ENCODE results near the gene THADA.

Gene THADA

DNA sequence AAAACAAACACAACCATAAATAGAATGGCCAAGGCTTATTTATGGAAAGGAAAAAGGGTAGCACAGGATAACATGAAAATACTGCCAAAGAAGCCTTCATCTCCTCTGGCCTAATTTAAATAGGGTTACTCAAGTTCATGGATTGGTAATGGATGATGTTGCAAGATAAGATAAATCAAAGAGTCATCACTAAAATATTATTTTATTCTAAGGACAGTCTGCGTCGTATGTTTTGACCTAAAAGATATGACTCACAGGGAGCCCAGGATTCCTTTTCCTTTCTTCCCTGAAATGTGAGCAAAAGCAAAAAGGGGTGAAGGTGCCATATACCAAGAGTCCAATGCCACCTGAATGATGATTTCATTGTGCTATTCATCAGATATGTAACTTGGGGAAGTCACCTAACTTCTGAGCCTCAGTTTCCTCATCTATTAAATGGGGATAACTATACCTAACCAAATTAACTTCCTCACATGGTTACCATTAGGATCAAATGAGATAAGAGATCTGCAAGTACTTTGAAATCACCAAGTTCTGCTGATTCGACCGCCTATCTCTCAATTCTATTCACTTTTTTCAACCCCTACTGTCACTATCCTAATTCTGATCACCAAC lies 137.7 kb downstream of the THADA start (continued):
- TF ChIP-seq, protein P1, sequence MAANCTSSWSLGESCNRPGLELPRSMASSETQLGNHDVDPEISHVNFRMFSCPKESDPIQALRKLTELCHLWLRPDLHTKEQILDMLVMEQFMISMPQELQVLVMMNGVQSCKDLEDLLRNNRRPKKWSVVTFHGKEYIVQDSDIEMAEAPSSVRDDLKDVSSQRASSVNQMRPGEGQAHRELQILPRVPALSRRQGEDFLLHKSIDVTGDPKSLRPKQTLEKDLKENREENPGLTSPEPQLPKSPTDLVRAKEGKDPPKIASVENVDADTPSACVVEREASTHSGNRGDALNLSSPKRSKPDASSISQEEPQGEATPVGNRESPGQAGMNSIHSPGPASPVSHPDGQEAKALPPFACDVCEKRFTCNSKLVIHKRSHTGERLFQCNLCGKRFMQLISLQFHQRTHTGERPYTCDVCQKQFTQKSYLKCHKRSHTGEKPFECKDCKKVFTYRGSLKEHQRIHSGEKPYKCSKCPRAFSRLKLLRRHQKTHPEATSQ (tag by site-specific recombination; IDR thresholded peaks at IDR 0.05), result no peak
- TF ChIP-seq ZFP41 (tag by site-specific recombination; IDR thresholded peaks at IDR 0.05; ENCODE audit: borderline replicate concordance) (no peak), KLF10 (tag by site-specific recombination; IDR thresholded peaks at IDR 0.05) (no peak), ZNF707 (tag by site-specific recombination; IDR thresholded peaks at IDR 0.05) (no peak), ZNF513 (tag by site-specific recombination; IDR thresholded peaks at IDR 0.05) (no peak), ZNF311 (tag by site-specific recombination; IDR thresholded peaks at IDR 0.05; ENCODE audit: borderline replicate concordance) (no peak), ZNF610 (tag by site-specific recombination; IDR thresholded peaks at IDR 0.05; ENCODE audit: borderline replicate concordance) (no peak), ZNF211 (tag by site-specific recombination; IDR thresholded peaks at IDR 0.05; ENCODE audit: low read depth) (no peak), ZNF580 (tag by site-specific recombination; IDR thresholded peaks at IDR 0.05) (no peak)
- TF ChIP-seq, protein P2, sequence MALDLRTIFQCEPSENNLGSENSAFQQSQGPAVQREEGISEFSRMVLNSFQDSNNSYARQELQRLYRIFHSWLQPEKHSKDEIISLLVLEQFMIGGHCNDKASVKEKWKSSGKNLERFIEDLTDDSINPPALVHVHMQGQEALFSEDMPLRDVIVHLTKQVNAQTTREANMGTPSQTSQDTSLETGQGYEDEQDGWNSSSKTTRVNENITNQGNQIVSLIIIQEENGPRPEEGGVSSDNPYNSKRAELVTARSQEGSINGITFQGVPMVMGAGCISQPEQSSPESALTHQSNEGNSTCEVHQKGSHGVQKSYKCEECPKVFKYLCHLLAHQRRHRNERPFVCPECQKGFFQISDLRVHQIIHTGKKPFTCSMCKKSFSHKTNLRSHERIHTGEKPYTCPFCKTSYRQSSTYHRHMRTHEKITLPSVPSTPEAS (tag by site-specific recombination; IDR thresholded peaks at IDR 0.05), result no peak

DNA sequence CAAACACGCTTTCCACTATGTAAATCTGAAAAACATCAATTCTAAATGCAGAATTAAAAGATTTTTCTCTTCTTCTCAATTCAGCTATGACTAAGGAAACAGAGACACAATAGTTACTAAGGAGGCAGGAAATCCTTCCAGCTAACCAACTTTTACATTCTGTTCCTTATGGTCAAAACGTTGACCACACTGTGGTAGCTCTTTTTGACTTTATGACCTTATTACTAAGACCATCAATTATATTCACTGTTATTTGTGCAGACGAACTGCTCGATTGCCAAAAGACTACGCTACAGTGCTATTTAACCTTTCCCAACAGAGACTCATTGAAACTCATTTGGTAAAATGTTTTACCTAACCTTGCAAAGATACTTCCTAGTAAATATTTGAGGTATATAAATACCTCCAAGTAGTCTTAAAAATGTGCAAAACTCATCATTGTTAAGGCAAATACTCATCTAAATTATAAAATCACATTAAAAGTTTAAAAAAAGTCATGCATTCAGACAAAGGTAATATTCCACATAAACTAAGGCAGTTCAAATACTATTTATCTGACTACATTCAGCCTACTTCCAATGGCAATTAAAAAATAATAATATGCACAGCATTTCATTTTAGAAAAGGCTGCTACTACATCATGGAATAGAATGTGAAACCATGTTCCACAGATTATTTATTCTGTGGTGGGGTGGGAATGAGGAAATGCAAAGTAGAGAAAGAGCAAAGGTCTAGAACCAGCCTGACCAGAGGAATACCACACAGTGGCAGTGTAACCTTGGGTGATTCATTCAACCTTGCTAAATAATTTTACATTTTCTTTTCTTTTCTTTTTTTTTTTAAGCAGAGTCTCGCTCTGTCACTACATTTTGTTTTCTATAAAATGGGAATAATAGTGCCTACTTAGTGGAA lies 139.9 kb downstream of the THADA start:
- Histone ChIP-seq H3K4me1 (ENCODE audit: control insufficient read depth, insufficient read depth, low read length) (peaks cover 2% of the 10 kb centered on the region; the same call in 1 of the 2 replicates), H3K27ac (ENCODE audit: extremely low read depth, low read depth, low read length) (no peak overlapping the region), H3K4me3 (ENCODE audit: low read depth, low read length) (no peak overlapping the region), H3K36me3 (ENCODE audit: control insufficient read depth in 2 of 2, insufficient read depth in 1 of 2, low read length in 2 of 2) (no peaks in the 10 kb centered on the region), H3K9me3 (ENCODE audit: control insufficient read depth, insufficient read depth, low read depth, low read length) (no peaks in the 10 kb centered on the region)
- ChIA-PET CTCF (interaction anchor here (1.0 to 1.7 kb wide), 2 partner anchors 29 to 227 kb away, joined by 3 read pairs; no protein-coding TSS in a partner anchor), POLR2A (no interaction called here)
- no peak for TF ChIP-seq ZNF148 (tag by site-specific recombination; IDR thresholded peaks at IDR 0.05; ENCODE audit: borderline replicate concordance)
- no peak for TF ChIP-seq ZNF341 (tag by site-specific recombination; IDR thresholded peaks at IDR 0.05; ENCODE audit: low read depth)
- no peak for TF ChIP-seq ZNF521 (tag by site-specific recombination; IDR thresholded peaks at IDR 0.05)
- TF ChIP-seq ZNF571 (tag by site-specific recombination; IDR thresholded peaks at IDR 0.05), result no peak
- TF ChIP-seq ZFP41 (tag by site-specific recombination; IDR thresholded peaks at IDR 0.05; ENCODE audit: borderline replicate concordance), result no peak
- TF ChIP-seq ZNF324 (tag by site-specific recombination; IDR thresholded peaks at IDR 0.05), result no peak
- TF ChIP-seq, protein P3, sequence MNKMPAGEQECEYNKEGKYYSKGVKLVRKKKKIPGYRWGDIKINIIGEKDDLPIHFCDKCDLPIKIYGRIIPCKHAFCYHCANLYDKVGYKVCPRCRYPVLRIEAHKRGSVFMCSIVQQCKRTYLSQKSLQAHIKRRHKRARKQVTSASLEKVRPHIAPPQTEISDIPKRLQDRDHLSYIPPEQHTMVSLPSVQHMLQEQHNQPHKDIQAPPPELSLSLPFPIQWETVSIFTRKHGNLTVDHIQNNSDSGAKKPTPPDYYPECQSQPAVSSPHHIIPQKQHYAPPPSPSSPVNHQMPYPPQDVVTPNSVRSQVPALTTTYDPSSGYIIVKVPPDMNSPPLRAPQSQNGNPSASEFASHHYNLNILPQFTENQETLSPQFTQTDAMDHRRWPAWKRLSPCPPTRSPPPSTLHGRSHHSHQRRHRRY (tag by site-specific recombination; IDR thresholded peaks at IDR 0.05), result no peak
- no peak for TF ChIP-seq ZNF37A (tag by site-specific recombination; IDR thresholded peaks at IDR 0.05)
- no peak for TF ChIP-seq KLF8 (tag by site-specific recombination; IDR thresholded peaks at IDR 0.05)
- TF ChIP-seq ZBTB7A (tag by site-specific recombination; IDR thresholded peaks at IDR 0.05; ENCODE audit: low read depth), result no peak
- no peak for TF ChIP-seq PRDM4 (tag by site-specific recombination; IDR thresholded peaks at IDR 0.05)
- no peak for TF ChIP-seq PRDM6 (tag by site-specific recombination; IDR thresholded peaks at IDR 0.05)

All from HEK293 (cell line).